K562 (cell line): Measurements from ENCODE around the gene CMSS1. TPM values are rescaled to one million over a fixed set of nuclear protein-coding genes. Genes with fewer than 3 reads are reported as not detected.

Source experiments
- ATAC-seq: fragments of 200-7000 bp; cut with Tn5 transposase; 3 replicates; pipeline ENCODE4 v1.9.1; 2020; ENCODE audit warnings: moderate library complexity
- BruUV-seq: library from RNA; stranded (reverse); fragments of 400-500 nt; replicated peaks from 2 replicates; lab custom pipeline; 2021; lab: Mats Ljungman, UMichigan
- CTCF ChIA-PET: fragments of 300-600 bp; formaldehyde crosslinking; extraction: SDS; loops from one replicate; lab custom pipeline; 2021; ENCODE audit warnings: low intra/inter-chr PET ratio; lab: Yijun Ruan, JAX
- POLR2A ChIA-PET: fragments of 300-600, 350-650 bp; sonication (Branson Sonifier 250); formaldehyde crosslinking; extraction: SDS; loops from one replicate; lab custom pipeline; 2021; ENCODE audit warnings: antibody characterized with exemption, inconsistent platforms; lab: Yijun Ruan, JAX
- DNase-seq, 4 experiments: peaks; one replicate each; pipeline versions ENCODE4 v3.0.0 to v3.0.0-alpha.2; 2011 to 2018; ENCODE audit warnings: low spot score in 3 of 4, mixed read lengths in 3 of 4; ENCODE audit errors: extremely low read depth in 1 of 4
- FAIRE-seq: peaks from 2 replicates; lab custom pipeline; 2011; peaks lifted over from hg19 to GRCh38; lab: Jason Lieb, UNC
- H2AFZ ChIP-seq: 2 replicates; pipeline ENCODE4 v1.6.0; 2011; ENCODE audit warnings: low read depth, low read length, control low read depth, inconsistent platforms
- H3K27ac ChIP-seq: fragments of 200-600 bp; 3 replicates; pipeline ENCODE4 v1.8.0; 2011; ENCODE audit warnings: low read depth, mild to moderate bottlenecking, control low read depth, inconsistent platforms, low read length, moderate library complexity, mixed read lengths; ENCODE audit errors: extremely low read depth
- H3K27me3 ChIP-seq, 2 experiments: fragments of 300-600 bp in 1 of 2; 2 replicates in 1 of 2; 3 replicates in 1 of 2; pipeline versions ENCODE4 v1.6.0 to v1.8.0; 2011; ENCODE audit warnings: inconsistent platforms in 2 of 2, low read length in 2 of 2, mild to moderate bottlenecking in 1 of 2, mixed read lengths in 1 of 2, moderate library complexity in 1 of 2; ENCODE audit not compliant: control insufficient read depth in 2 of 2, insufficient read depth in 2 of 2
- H3K36me3 ChIP-seq: fragments of 300-600 bp; 3 replicates; pipeline ENCODE4 v1.8.0; 2011; ENCODE audit warnings: mild to moderate bottlenecking, low read length, inconsistent platforms; ENCODE audit not compliant: control insufficient read depth, insufficient read depth
- H3K4me1 ChIP-seq, 2 experiments: fragments of 200-600 bp in 1 of 2; replicated peaks in 1 of 2; 2 replicates in 1 of 2; 3 replicates in 1 of 2; pipeline versions ENCODE4 v1.5.1 to v1.8.0; 2011; ENCODE audit warnings: inconsistent platforms in 2 of 2, low read length in 2 of 2, mild to moderate bottlenecking in 1 of 2, mixed read lengths in 1 of 2, moderate library complexity in 1 of 2; ENCODE audit not compliant: control insufficient read depth in 2 of 2, insufficient read depth in 2 of 2
- H3K4me2 ChIP-seq: 2 replicates; pipeline ENCODE4 v1.6.1; 2011; ENCODE audit warnings: low read length, control low read depth, inconsistent platforms, mixed read lengths; ENCODE audit not compliant: insufficient read depth
- H3K4me3 ChIP-seq: fragments of 200-600 bp; sonication (generic), shearing (Covaris generic); 2 replicates; pipeline ENCODE4 v1.5.1; 2016; ENCODE audit warnings: control low read depth, inconsistent platforms
- H3K79me2 ChIP-seq: fragments of 200-600 bp; 3 replicates; pipeline ENCODE4 v1.8.0; 2011; ENCODE audit warnings: low read length, inconsistent platforms; ENCODE audit not compliant: control insufficient read depth, insufficient read depth
- H3K9ac ChIP-seq, 2 experiments: 2 replicates each; pipeline versions ENCODE4 v1.6.0 to v1.6.1; 2011; ENCODE audit warnings: low read depth in 2 of 2, low read length in 2 of 2, control low read depth in 1 of 2, inconsistent platforms in 1 of 2, mild to moderate bottlenecking in 1 of 2, mixed read lengths in 1 of 2; ENCODE audit not compliant: insufficient read depth in 1 of 2
- H3K9me1 ChIP-seq: one replicate; pipeline ENCODE4 v1.6.0; 2011; ENCODE audit warnings: inconsistent platforms, mild to moderate bottlenecking, low read length, moderate library complexity; ENCODE audit not compliant: control insufficient read depth, insufficient read depth
- H3K9me3 ChIP-seq: replicated peaks from 2 replicates; pipeline ENCODE4 v1.5.1; 2011; ENCODE audit warnings: low read depth, low read length, inconsistent platforms; ENCODE audit not compliant: control insufficient read depth, insufficient read depth
- H4K20me1 ChIP-seq: replicated peaks from 2 replicates; pipeline ENCODE4 v1.6.1; 2011; ENCODE audit warnings: low read length, inconsistent platforms, mixed read lengths; ENCODE audit not compliant: control insufficient read depth, insufficient read depth
- MAFG ChIP-seq: fragments of 450-650 bp; conservative IDR thresholded peaks from 2 replicates; pipeline ENCODE4 v1.6.1; 2016; ENCODE audit warnings: missing genetic modification characterization, missing compliant biosample characterization
- NCOA1 ChIP-seq: fragments of 450-650 bp; IDR thresholded peaks from 2 replicates; pipeline ENCODE4 v1.6.1; 2016; ENCODE audit warnings: low read depth
- REST ChIP-seq, 2 experiments: fragments of 450-650 bp; formaldehyde crosslinking in 1 of 2; IDR thresholded peaks; 2 replicates each; pipeline versions ENCODE4 v1.4.0 to v1.6.1; 2014 to 2020; ENCODE audit warnings: mild to moderate bottlenecking in 2 of 2, borderline replicate concordance in 1 of 2, low read depth in 1 of 2
- TFAP4 ChIP-seq: sonication (generic); formaldehyde crosslinking; IDR thresholded peaks from 2 replicates; pipeline ENCODE4 v1.8.0; 2022; ENCODE audit warnings: missing genetic modification reagents, mild to moderate bottlenecking, moderate library complexity, borderline replicate concordance
- ZFP91 ChIP-seq: sonication (generic); formaldehyde crosslinking; IDR thresholded peaks from 2 replicates; pipeline ENCODE4 v1.8.0; 2022; ENCODE audit warnings: mild to moderate bottlenecking, missing genetic modification reagents
- ZNF133 ChIP-seq: fragments of 250-450 bp; sonication (Bioruptor Pico); IDR thresholded peaks from 2 replicates; pipeline ENCODE4 v1.4.0; 2020; ENCODE audit warnings: mild to moderate bottlenecking
- WGBS: fragments of 100-300 bp; shearing (Covaris generic); methylation state at CpG from one replicate; pipeline ENCODE4 v1.1.6; 2016; ENCODE audit warnings: low coverage, mixed read lengths; ENCODE audit not compliant: insufficient coverage; ENCODE audit errors: missing lambda C conversion rate; 5-methylcytosine and 5-hydroxymethylcytosine counted together
- in situ Hi-C: fragments of 300-500 bp; cut with MboI; formaldehyde crosslinking; loops from 4 replicates; pipeline ENCODE4 v1.15.0; 2018; ENCODE audit warnings: inconsistent platforms, mixed read lengths
- intact Hi-C: fragments of 100-400 bp; cut with micrococcal nuclease; formaldehyde crosslinking; loops from 2 replicates; pipeline ENCODE4 v1.14.2; 2022
- polyA plus RNA-seq, 8 experiments: library from polyadenylated mRNA; depleted of rRNA in 4 of 8; stranded (reverse) in 5 of 8; unstranded in 3 of 8; fragments of >200 nt; fragmentation: Nextera tagmentation in 2 of 8; fragmentation: Illumina TruSeq in 1 of 8; extraction: Ambion mirVana in 2 of 8; extraction: Trizol in 1 of 8; gene quantifications; 2 replicates each; pipeline versions ENCODE4 v1.2.1 to v1.2.3, GENCODE V29; 2011 to 2014; ENCODE audit warnings: inconsistent platforms in 1 of 8, missing spikeins in 1 of 8
- total RNA-seq, 7 experiments: library from RNA; depleted of rRNA in 6 of 7; stranded (reverse); fragments of >200 nt in 6 of 7; fragmentation: Illumina TruSeq in 2 of 7; extraction: Trizol in 2 of 7; gene quantifications; 2 replicates each; pipeline versions ENCODE4 v1.2.1 to v1.2.3, GENCODE V29; 2011 to 2021; ENCODE audit warnings: low replicate concordance in 1 of 7

CMSS1 gene
- total and polyA plus RNA-seq, 9 of the 15 experiments (the other 6 are each of a cell fraction or from before 2014, with no cell fraction given), result 46.9 to 109 (median 72.3) TPM

GRCh38 chr3:100042166-100042981 is 224.7 kb downstream of the CMSS1 start:
- WGBS, result 63% methylated on average over 6 of the region's 6 CpGs
- Histone ChIP-seq H3K36me3 (no peaks in the 10 kb centered on the region), H3K27ac (no peak overlapping the region), H3K9me1 (no peaks in the 10 kb centered on the region), H3K4me3 (no peak overlapping the region), H3K4me2 (no peak overlapping the region), H2AFZ (no peak overlapping the region), H3K9me3 (no peaks in the 10 kb centered on the region), H3K9ac (no peak overlapping the region), H3K79me2 (no peaks in the 10 kb centered on the region), H4K20me1 (no peaks in the 10 kb centered on the region), H3K27me3 (no peaks in the 10 kb centered on the region), H3K4me1 (no peaks in the 10 kb centered on the region)
- ChIA-PET CTCF (no interaction called here), POLR2A (interaction anchor here (1.6 to 2.0 kb wide), 2 partner anchors 12 to 13 kb away, joined by 3 to 6 read pairs; no protein-coding TSS in a partner anchor)
- DNase-seq, result no peak
- in situ Hi-C loops (no loop called here), intact Hi-C loops (no loop called here)
- TF ChIP-seq ZNF133 (no peak), REST (IDR thresholded peaks at IDR 0.05; ENCODE audit: borderline replicate concordance) (peak; percentile 22; the same call in 1 of the 2 replicates), REST (CRISPR knock-in tag; IDR thresholded peaks at IDR 0.05; ENCODE audit: low read depth) (no peak), TFAP4 (CRISPR knock-in tag) (no peak), ZFP91 (CRISPR knock-in tag) (no peak), MAFG (tag) (no peak), NCOA1 (no peak)
- ATAC-seq, result no peak
- no peak for FAIRE-seq
- no TSS peak for BruUV-seq
